Measurements from ENCODE around the gene RRP12. TPM values are rescaled to one million over a fixed set of nuclear protein-coding genes. Genes with fewer than 3 reads are reported as not detected.

RRP12 gene
- total RNA-seq, 4 donors from 2014 or later: 14.6 to 30.9 (median 22.6) TPM

DNA sequence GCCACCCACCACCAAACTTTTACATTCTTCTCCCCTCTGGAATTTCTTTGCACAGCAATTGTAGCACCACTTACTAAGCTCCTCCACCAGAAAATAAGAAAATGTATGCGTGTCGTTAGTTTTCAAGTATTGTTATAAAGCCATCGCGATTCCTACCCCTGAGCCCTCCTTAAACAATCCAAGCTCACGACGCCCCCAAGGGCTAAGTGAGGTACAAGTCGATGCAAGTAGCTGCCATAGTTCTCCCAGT, 67.9 kb downstream of the RRP12 start:
- TF ChIP-seq, protein P1, sequence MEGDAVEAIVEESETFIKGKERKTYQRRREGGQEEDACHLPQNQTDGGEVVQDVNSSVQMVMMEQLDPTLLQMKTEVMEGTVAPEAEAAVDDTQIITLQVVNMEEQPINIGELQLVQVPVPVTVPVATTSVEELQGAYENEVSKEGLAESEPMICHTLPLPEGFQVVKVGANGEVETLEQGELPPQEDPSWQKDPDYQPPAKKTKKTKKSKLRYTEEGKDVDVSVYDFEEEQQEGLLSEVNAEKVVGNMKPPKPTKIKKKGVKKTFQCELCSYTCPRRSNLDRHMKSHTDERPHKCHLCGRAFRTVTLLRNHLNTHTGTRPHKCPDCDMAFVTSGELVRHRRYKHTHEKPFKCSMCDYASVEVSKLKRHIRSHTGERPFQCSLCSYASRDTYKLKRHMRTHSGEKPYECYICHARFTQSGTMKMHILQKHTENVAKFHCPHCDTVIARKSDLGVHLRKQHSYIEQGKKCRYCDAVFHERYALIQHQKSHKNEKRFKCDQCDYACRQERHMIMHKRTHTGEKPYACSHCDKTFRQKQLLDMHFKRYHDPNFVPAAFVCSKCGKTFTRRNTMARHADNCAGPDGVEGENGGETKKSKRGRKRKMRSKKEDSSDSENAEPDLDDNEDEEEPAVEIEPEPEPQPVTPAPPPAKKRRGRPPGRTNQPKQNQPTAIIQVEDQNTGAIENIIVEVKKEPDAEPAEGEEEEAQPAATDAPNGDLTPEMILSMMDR (IDR thresholded peaks at IDR 0.05): no peak
- TF ChIP-seq POLR2A (IDR thresholded peaks at IDR 0.05): no peak
- DNase-seq (ENCODE audit: low spot score in 2 of 2): no peak
- 0 to 2% methylated on average over 7 of the region's 7 CpGs for WGBS, 2 donors
- intact Hi-C loops (cut with DNase I; ENCODE audit: low total_unique reads): loop anchor here (10.0 kb wide), 1 partner anchor 58 kb away; no protein-coding TSS in a partner anchor
- H3K4me3 ChIP-seq (ENCODE audit: low read depth, poor library complexity, severe bottlenecking): peak overlapping the region; percentile 92

DNA sequence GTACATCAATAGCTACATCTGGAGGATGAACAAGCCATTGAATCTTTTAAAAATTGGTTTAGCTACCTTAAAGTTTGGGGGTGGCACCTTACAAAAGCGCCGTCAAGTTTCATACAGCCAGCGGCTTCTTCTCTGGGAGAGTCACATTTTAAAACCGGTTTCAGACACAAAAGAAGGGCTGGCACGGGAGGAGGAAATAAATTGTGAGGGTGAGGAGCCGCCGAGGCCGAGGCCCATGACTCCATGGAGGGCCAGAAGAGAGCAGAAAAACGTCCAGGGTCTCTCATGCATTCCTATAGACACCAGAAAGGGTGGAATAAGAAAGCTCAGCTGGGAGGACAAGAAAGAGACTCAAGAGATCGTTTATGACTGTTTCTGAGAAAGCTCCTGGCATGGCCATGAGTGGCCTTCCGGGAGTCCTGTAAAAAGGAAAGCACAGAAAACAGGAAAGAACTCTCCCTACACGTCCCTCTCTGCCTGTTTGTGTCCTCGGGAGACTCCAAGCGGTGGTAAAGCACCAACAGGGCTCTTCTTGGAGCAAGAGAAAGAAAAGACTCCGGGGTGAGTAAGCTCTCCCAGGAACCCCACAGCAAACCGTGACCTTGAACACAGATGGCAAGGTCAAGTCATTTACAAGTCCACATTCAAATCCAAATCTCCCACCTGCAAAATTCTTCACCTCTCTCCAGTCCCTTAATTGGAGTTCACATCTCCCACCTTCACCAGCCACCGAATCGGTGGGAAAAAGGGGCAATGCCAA, 68.4 kb downstream of the RRP12 start:
- DNase-seq (ENCODE audit: low spot score in 2 of 2): peak in 1 of 2 donors; percentile 45
- TF ChIP-seq, protein P1 (IDR thresholded peaks at IDR 0.05): no peak
- TF ChIP-seq POLR2A (IDR thresholded peaks at IDR 0.05): no peak
- intact Hi-C loops (cut with DNase I; ENCODE audit: low total_unique reads): loop anchor here (10.0 kb wide), 1 partner anchor 58 kb away; no protein-coding TSS in a partner anchor
- 4 to 5% methylated on average over 18 of the region's 18 CpGs for WGBS, 2 donors
- peak overlapping the region; percentile 92 for H3K4me3 ChIP-seq (ENCODE audit: low read depth, poor library complexity, severe bottlenecking)

DNA sequence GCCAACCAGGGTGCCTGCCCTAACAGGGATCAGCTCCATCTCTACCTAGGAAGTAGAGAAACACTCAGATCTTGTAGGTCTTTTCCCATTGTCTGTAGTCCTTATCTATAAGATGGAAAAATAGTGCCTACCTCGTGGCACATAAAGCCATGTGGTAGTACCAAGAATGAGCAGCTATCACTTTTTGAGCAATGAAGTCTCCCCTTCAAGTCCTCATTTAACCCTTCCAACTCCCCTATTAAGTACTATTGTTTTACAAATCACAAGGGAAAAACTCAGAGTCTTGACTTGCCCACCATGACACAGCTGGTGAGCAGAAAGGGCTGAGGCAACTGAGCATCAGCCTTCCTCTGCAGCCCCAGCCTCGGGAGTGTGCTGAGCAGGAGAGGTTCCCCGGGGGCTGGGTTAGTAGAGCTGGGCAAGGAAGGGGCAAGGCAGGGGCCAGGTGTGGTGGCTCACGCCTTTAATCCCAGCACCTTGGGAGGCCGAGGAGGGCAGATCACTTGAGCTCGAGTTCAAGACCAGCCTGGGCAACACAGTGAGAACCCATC, 69.9 kb downstream of the RRP12 start:
- no peak overlapping the region for H3K4me3 ChIP-seq (ENCODE audit: low read depth, poor library complexity, severe bottlenecking)
- intact Hi-C loops (cut with DNase I; ENCODE audit: low total_unique reads): loop anchor here (10.0 kb wide), 1 partner anchor 56 kb away; no protein-coding TSS in a partner anchor

DNA sequence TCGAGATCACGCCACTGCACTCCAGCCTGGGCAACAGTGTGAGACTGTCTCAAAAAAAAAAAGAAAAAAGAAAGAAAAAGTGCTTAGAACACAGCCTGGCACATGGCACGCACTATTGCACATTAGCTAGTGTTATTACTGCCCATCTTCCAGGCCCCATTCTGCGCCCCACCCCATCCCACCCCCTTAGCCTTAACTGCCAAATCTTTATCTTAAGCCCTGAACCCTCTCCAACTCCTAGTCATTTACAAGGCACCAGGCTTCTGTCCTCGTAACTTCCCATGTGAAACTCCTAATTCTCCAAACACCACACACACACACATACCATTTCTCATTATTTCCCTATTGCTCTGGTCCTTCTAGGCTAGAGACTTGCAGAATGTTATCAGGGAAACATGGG, 71.4 kb downstream of the RRP12 start:
- intact Hi-C loops (cut with DNase I; ENCODE audit: low total_unique reads): loop anchor here (10.0 kb wide), 1 partner anchor 55 kb away; no protein-coding TSS in a partner anchor
- WGBS, 2 donors: 88 to 90% methylated on average over 5 of the region's 5 CpGs
- no peak for TF ChIP-seq POLR2A (IDR thresholded peaks at IDR 0.05)
- TF ChIP-seq, protein P1 (IDR thresholded peaks at IDR 0.05): no peak
- H3K4me3 ChIP-seq (ENCODE audit: low read depth, poor library complexity, severe bottlenecking): no peak overlapping the region
- DNase-seq (ENCODE audit: low spot score in 2 of 2): no peak

More for the DNA sequence above, 69.9 kb downstream of the RRP12 start:
- 67 to 81% methylated on average over 6 of the region's 6 CpGs for WGBS, 2 donors
- TF ChIP-seq POLR2A (IDR thresholded peaks at IDR 0.05): no peak
- TF ChIP-seq, protein P1 (IDR thresholded peaks at IDR 0.05): no peak
- DNase-seq (ENCODE audit: low spot score in 2 of 2): no peak

DNA sequence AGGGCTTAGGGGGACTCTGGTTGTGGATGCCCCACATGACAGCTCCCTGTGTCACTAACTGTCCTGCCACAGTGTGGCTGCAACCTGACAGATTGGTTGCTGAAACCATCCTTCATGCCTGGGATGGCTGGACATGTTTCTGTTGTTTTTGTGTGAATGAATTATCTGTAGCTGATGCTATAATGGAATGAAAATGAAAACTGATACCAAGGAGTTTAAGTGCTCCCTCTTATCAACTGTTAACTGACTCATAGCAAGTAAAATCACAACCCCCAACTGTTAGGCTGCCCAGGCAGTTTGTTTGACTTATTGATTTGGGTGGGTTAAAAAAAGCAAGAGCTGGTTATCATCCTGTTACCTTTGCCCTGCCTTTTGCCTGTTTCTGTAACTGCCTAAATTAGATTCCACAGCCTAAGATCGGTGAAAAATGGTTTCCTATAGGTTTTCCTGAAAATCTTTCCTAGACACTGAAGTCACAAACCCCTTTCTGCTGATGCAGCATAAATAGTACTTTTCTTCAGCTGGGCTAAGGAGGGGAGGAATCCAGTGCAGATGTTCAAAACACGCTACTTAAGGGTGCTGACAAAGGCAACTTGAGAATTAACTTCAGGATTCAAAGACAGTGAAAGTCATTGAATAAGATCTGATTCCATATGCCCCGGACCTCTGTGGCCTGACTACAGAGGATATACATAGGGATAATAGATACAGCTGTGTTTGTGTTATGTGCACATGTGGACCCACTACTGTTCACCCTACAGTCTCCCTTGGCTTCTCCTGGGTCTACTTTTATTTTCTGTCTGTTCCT, 72.3 kb downstream of the RRP12 start:
- H3K4me3 ChIP-seq (ENCODE audit: low read depth, poor library complexity, severe bottlenecking): no peak overlapping the region
- TF ChIP-seq, protein P1 (IDR thresholded peaks at IDR 0.05): no peak
- no peak for TF ChIP-seq POLR2A (IDR thresholded peaks at IDR 0.05)
- intact Hi-C loops (cut with DNase I; ENCODE audit: low total_unique reads): no loop called here
- WGBS, 2 donors: 84 to 85% methylated on average over 3 of the region's 3 CpGs
- no peak for DNase-seq (ENCODE audit: low spot score in 2 of 2)
